ENCODE results near the gene FILIP1. TPM values are rescaled to one million over a fixed set of nuclear protein-coding genes. Genes with fewer than 3 reads are reported as not detected.
A peak's percentile ranks its signal among the peaks of the same experiment; 100 is the strongest.

FILIP1 gene
- total and polyA plus RNA-seq, 2 donors, result 25.5 to 43.7 TPM

DNA sequence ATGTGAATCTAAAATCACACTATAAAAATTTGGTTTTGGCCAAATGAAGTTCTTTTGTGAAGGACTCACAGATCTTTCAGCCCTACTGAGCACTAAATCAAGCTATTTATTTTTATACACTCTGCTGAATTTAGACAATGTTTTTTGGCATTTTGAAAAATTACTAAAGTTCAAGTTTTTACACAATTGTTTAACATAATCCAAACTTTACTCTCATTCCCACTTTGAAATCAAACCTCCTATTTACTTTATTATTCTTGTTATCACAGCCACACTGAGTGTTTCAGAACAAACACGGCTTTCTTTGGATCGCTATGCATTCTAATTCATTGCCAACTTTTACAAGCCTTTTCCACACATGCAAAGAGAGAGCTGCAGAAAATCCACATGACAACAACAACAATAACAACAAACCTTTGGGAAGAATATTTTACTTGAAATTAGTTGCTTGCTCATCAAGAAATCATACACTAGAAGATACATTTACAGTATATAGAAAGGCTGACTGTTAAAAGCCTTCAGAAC is 159.9 kb downstream of the FILIP1 start:
- DNase-seq (ENCODE audit: extremely low spot score), result no peak
- 37% methylated on average over 2 of the region's 2 CpGs for WGBS
- Histone ChIP-seq H3K27ac (ENCODE audit: low read depth) (no peak overlapping the region), H3K4me1 (ENCODE audit: insufficient read depth) (no peaks in the 10 kb centered on the region), H3K36me3 (ENCODE audit: insufficient read depth) (no peaks in the 10 kb centered on the region), H3K4me3 (ENCODE audit: low read depth, low read length) (no peak overlapping the region)

DNA sequence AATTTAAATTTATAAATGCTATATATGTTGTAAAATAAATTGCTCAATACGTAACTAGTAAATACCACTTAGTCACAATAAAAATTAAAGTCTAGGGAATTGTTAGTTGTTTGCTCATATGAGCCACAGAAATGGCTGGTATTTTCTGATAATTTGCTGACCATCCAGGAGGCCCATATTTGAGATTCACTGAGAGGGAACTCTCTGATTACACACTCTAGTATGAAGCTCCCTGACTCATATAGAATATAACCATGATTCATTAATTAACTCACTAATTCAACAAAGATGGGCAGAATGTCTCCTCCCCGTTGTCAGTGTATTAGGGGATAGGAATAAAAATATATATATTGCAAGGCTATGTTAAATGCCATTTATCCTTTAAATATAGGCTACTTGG is 162.4 kb downstream of the FILIP1 start:
- Histone ChIP-seq H3K36me3 (ENCODE audit: insufficient read depth) (no peaks in the 10 kb centered on the region), H3K4me1 (ENCODE audit: insufficient read depth) (no peaks in the 10 kb centered on the region), H3K27ac (ENCODE audit: low read depth) (no peak overlapping the region), H3K4me3 (ENCODE audit: low read depth, low read length) (no peak overlapping the region)
- 91% methylated on average over 2 of the region's 2 CpGs for WGBS
- DNase-seq (ENCODE audit: extremely low spot score), result no peak

GRCh38 chr6:75329703-75330102 is 163.9 kb downstream of the FILIP1 start:
- Histone ChIP-seq H3K4me3 (ENCODE audit: low read depth, low read length) (no peak overlapping the region), H3K36me3 (ENCODE audit: insufficient read depth) (no peaks in the 10 kb centered on the region), H3K27ac (ENCODE audit: low read depth) (no peak overlapping the region), H3K4me1 (ENCODE audit: insufficient read depth) (no peaks in the 10 kb centered on the region)
- 96% methylated on average over 1 of the region's 1 CpG for WGBS
- DNase-seq (ENCODE audit: extremely low spot score), result no peak

DNA sequence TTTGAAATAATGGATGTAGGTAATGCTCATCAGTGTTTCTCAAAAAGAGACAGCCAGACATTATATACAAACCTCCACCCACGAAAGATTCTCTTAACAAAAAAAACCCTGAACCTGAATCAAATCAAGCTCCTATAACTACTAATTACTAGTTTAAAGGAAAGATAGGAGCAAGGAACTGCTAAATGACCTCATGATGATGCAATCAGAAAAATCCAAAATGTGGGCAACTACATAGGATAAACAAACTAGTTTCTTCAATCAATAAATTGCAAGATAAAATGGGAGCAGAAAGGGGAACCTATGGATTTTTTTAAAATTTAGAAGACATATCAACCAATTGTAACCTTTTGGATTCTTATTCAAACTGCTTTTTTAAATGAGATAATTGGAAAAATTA is 165.8 kb downstream of the FILIP1 start:
- Histone ChIP-seq H3K27ac (ENCODE audit: low read depth) (no peak overlapping the region), H3K4me3 (ENCODE audit: low read depth, low read length) (no peak overlapping the region), H3K4me1 (ENCODE audit: insufficient read depth) (no peaks in the 10 kb centered on the region), H3K36me3 (ENCODE audit: insufficient read depth) (no peaks in the 10 kb centered on the region)
- DNase-seq (ENCODE audit: extremely low spot score), result no peak
- WGBS, result 92% methylated on average over 1 of the region's 1 CpG

DNA sequence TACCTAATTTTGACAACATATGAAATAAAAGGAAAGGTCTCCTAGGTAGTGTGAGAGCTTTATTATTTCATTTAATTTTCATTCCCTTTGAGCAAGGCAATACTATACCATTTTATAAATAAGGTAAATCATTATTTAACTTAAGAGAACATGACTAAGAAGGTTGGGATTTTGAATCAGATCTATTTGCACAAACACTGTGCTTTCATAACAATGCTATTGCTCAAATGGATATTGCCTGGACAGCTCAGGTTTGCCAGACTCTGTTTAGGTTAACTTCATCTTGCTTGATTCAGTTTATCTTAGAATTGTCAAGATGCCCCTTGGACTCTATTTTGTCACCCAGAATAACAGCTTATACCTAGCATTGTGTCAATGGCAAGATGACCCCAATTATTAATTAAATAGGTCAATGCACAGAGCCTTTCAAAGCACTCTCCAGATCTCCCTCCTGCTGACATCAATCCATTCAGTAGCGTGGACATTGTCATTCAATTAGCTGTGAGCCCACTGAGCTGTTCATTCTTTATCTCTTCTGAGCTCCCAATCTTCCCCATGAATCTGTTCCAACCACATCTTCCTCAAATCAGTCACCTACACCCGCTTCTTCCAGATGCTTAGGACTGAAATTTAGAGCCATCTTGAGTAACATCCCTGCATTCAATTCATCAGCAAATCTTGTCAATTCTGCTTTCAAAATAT is 166.9 kb downstream of the FILIP1 start:
- Histone ChIP-seq H3K27ac (ENCODE audit: low read depth) (no peak overlapping the region), H3K4me1 (ENCODE audit: insufficient read depth) (no peaks in the 10 kb centered on the region), H3K36me3 (ENCODE audit: insufficient read depth) (no peaks in the 10 kb centered on the region), H3K4me3 (ENCODE audit: low read depth, low read length) (no peak overlapping the region)
- no peak for DNase-seq (ENCODE audit: extremely low spot score)
- WGBS, result 84% methylated on average over 2 of the region's 2 CpGs

GRCh38 chr6:75318900-75319299 is 174.7 kb downstream of the FILIP1 start:
- Histone ChIP-seq H3K27ac (ENCODE audit: low read depth) (no peak overlapping the region), H3K36me3 (ENCODE audit: insufficient read depth) (no peaks in the 10 kb centered on the region), H3K4me1 (ENCODE audit: insufficient read depth) (no peaks in the 10 kb centered on the region), H3K4me3 (ENCODE audit: low read depth, low read length) (no peak overlapping the region)
- no peak for DNase-seq (ENCODE audit: extremely low spot score)
- WGBS, result 45% methylated on average over 2 of the region's 2 CpGs

DNA sequence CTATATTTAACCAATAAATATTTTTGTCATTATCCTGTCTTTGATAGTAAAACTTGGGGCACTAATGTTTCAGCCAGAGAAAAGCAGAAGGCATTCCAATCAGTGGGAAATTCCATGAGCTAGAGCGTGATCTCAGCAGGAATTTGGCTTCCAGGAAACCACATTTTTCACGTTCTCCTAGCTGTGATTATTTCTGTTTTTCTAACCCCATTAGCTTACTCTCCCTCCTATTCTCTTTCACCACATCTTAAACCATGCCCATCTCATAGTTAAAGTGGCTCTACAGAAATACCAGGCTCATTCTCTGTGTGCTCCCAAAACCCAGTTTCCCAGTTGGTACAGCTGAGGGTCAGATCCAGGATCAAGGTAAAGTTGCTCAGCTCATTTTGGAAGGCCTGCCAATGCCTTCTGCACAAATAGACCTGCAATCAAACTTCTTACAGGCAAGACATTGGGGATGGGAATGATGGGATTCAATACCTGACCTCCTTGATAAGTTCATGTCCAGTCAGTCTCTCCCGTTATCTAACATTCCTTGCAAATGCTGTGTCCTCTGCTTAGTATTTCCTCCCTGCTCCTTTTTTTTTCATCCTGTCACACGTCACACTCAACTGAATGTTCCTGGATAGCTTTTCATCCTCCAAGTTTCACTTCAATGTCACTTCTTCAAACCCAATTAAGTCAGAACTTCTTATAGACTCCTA is 175.9 kb downstream of the FILIP1 start:
- 38% methylated on average over 4 of the region's 4 CpGs for WGBS
- Histone ChIP-seq H3K27ac (ENCODE audit: low read depth) (no peak overlapping the region), H3K4me1 (ENCODE audit: insufficient read depth) (no peaks in the 10 kb centered on the region)

GRCh38 chr6:75315978-75316377 is 177.6 kb downstream of the FILIP1 start:
- no peak overlapping the region for H3K27ac ChIP-seq (ENCODE audit: low read depth)
- H3K36me3 ChIP-seq (ENCODE audit: insufficient read depth), result no peaks in the 10 kb centered on the region
- H3K4me3 ChIP-seq (ENCODE audit: low read depth, low read length), result no peak overlapping the region
- no peak for DNase-seq (ENCODE audit: extremely low spot score)
- H3K4me1 ChIP-seq (ENCODE audit: insufficient read depth), result no peaks in the 10 kb centered on the region

More for the DNA sequence above, 175.9 kb downstream of the FILIP1 start:
- Histone ChIP-seq H3K4me3 (ENCODE audit: low read depth, low read length) (no peak overlapping the region), H3K36me3 (ENCODE audit: insufficient read depth) (no peaks in the 10 kb centered on the region)
- DNase-seq (ENCODE audit: extremely low spot score), result no peak

DNA sequence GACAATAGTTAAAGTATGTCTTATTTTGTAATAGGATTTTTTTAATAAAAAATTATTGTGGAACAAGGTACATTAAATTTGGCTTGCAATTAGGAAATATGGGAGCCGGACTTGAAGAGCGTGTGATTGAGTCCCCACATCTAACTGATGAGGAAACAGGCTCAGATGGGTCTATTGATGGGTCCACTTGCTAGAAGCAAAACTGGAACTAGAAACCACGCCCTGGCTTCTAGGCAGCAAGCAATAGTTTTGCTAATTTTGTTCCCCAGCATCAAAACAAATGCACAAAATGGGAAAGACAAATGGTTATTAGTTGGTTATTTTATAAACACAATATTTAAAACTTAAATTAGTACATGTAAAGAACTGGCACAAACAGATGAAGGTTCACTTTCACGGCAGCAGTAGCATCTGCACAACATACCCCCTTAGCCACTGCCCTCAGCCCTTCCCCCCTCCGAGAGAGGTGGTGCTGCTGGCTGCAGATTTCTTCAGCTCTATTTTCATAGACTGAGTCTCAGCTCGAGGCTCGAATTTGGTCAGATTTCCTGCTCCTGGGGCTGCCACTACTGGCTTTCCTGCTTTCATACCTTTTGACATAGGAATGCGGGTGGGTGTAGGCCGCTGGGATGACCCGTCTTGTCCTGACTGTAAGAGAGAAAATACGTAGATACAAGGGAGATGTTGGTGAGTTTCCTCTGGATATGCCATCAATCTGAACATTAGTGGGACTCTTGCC is 185.2 kb downstream of the FILIP1 start:
- WGBS, result 72% methylated on average over 11 of the region's 11 CpGs

GRCh38 chr6:75307364-75308004 is 186.1 kb downstream of the FILIP1 start:
- Histone ChIP-seq H3K36me3 (ENCODE audit: insufficient read depth) (no peaks in the 10 kb centered on the region), H3K4me1 (ENCODE audit: insufficient read depth) (no peaks in the 10 kb centered on the region), H3K27ac (ENCODE audit: low read depth) (no peak overlapping the region), H3K4me3 (ENCODE audit: low read depth, low read length) (no peak overlapping the region)
- DNase-seq (ENCODE audit: extremely low spot score), result no peak
- 60% methylated on average over 2 of the region's 2 CpGs for WGBS

More for the DNA sequence above, 185.2 kb downstream of the FILIP1 start:
- no peak for DNase-seq (ENCODE audit: extremely low spot score)
- no peak overlapping the region for H3K4me3 ChIP-seq (ENCODE audit: low read depth, low read length)
- H3K27ac ChIP-seq (ENCODE audit: low read depth), result no peak overlapping the region
- H3K36me3 ChIP-seq (ENCODE audit: insufficient read depth), result no peaks in the 10 kb centered on the region
- H3K4me1 ChIP-seq (ENCODE audit: insufficient read depth), result no peaks in the 10 kb centered on the region

DNA sequence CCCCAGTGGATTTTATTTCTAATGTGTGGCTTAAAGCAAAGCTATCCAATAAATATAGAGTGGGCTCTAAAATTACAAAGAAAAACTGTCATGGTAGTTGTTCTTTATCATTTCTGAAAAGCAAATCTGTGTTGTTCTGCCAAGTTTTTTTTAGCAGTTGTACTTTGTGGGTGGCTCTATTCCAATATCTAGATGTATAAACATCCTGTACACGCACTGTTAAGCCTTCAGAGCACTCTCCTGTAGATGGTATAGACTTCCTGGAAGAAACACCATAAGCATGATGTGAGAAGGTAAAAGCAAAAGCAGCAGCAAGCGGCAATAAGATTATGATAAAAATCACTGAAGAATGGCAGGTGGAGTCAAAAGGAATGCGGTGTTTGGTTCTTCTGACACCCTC is 187.5 kb downstream of the FILIP1 start:
- H3K27ac ChIP-seq (ENCODE audit: low read depth), result no peak overlapping the region
- 41% methylated on average over 3 of the region's 3 CpGs for WGBS
- no peaks in the 10 kb centered on the region for H3K4me1 ChIP-seq (ENCODE audit: insufficient read depth)
- no peaks in the 10 kb centered on the region for H3K36me3 ChIP-seq (ENCODE audit: insufficient read depth)
- peak; percentile 43 for DNase-seq (ENCODE audit: extremely low spot score)
- no peak overlapping the region for H3K4me3 ChIP-seq (ENCODE audit: low read depth, low read length)

- no peak overlapping the region for H3K27ac ChIP-seq (ENCODE audit: low read depth)
- 50% methylated on average over 5 of the region's 5 CpGs for WGBS
Measured at GRCh38 chr6:75305573-75305972, 188.0 kb downstream of the FILIP1 start.

GRCh38 chr6:75302280-75302679 is 191.3 kb downstream of the FILIP1 start:
- WGBS, result 87% methylated on average over 3 of the region's 3 CpGs
- H3K27ac ChIP-seq (ENCODE audit: low read depth), result no peak overlapping the region

More at GRCh38 chr6:75305573-75305972, 188.0 kb downstream of the FILIP1 start:
- no peak overlapping the region for H3K4me3 ChIP-seq (ENCODE audit: low read depth, low read length)
- no peak for DNase-seq (ENCODE audit: extremely low spot score)
- H3K4me1 ChIP-seq (ENCODE audit: insufficient read depth), result no peaks in the 10 kb centered on the region
- H3K36me3 ChIP-seq (ENCODE audit: insufficient read depth), result no peaks in the 10 kb centered on the region

More at GRCh38 chr6:75302280-75302679, 191.3 kb downstream of the FILIP1 start:
- no peaks in the 10 kb centered on the region for H3K4me1 ChIP-seq (ENCODE audit: insufficient read depth)
- no peak for DNase-seq (ENCODE audit: extremely low spot score)
- H3K4me3 ChIP-seq (ENCODE audit: low read depth, low read length), result no peak overlapping the region
- H3K36me3 ChIP-seq (ENCODE audit: insufficient read depth), result no peaks in the 10 kb centered on the region

Data from urinary bladder (tissue), 4 donors.